Inflammatory macrophage treated with lipopolysaccharide for 4 hours (primary cell): ENCODE results near the gene TAF1L.

Source experiments
- DNase-seq: peaks from one replicate; pipeline ENCODE4 v3.0.0-alpha.2; 2020

TAF1L gene

GRCh38 chr9:32590476-32590875, 45.0 kb downstream of the TAF1L start:
- no peak for DNase-seq

- peak; percentile 72 for DNase-seq
These were observed 46.3 kb downstream of the TAF1L start for GRCh38 chr9:32589083-32589723.

- peak; percentile 39 for DNase-seq
These were observed 47.6 kb downstream of the TAF1L start for GRCh38 chr9:32587901-32588300.

GRCh38 chr9:32584784-32585183, 50.7 kb downstream of the TAF1L start:
- DNase-seq = no peak

- DNase-seq = peak; percentile 55
These were observed 53.8 kb downstream of the TAF1L start for GRCh38 chr9:32581512-32582143.

- DNase-seq = no peak
These were observed 54.7 kb downstream of the TAF1L start for GRCh38 chr9:32580631-32581300.

- peak; percentile 68 for DNase-seq
These were observed 55.6 kb downstream of the TAF1L start for GRCh38 chr9:32579706-32580331.
